Left cardiac atrium (tissue), 4 donors: ENCODE data around the gene ERVW-1. TPM values are rescaled to one million over a fixed set of nuclear protein-coding genes. Genes with fewer than 3 reads are reported as not detected.
A peak's percentile ranks its signal among the peaks of the same experiment; 100 is the strongest.

ENCODE experiments used
- ATAC-seq, 2 donors: fragments of 200-7000 bp; cut with Tn5 transposase; one replicate each; pipeline ENCODE4 v1.9.1; 2020; ENCODE audit warnings: mild to moderate bottlenecking in 2 of 2, moderate library complexity in 2 of 2
- DNase-seq: peaks from one replicate; pipeline ENCODE4 v3.0.0-alpha.2; 2020
- intact Hi-C, 2 donors: fragments of 100-400 bp; cut with DNase I; formaldehyde crosslinking; loops; one replicate each; pipeline versions ENCODE4 v1.14.1 to v1.15.1; 2022 to 2023
- total RNA-seq, 2 donors: library from RNA; stranded (reverse); fragmentation: NEBNext Ultra II Directional; extraction: Animal tissue kit (Norgen Biotek cat#: 25700); gene quantifications; one replicate each; pipeline ENCODE4 v1.2.1, GENCODE V29; 2021
- donor health status: DM: no; HTN: yes; CAD: no.
- donor health status: DM: no; HTN: yes; CAD: no; lungs with severe emphysema.
- donor health status: DM: yes; HTN: yes; CAD: no.
- donor health status: Dilated cardiomyopathy.

The ERVW-1 gene
- total RNA-seq, 2 donors from 2014 or later: not detected

DNA sequence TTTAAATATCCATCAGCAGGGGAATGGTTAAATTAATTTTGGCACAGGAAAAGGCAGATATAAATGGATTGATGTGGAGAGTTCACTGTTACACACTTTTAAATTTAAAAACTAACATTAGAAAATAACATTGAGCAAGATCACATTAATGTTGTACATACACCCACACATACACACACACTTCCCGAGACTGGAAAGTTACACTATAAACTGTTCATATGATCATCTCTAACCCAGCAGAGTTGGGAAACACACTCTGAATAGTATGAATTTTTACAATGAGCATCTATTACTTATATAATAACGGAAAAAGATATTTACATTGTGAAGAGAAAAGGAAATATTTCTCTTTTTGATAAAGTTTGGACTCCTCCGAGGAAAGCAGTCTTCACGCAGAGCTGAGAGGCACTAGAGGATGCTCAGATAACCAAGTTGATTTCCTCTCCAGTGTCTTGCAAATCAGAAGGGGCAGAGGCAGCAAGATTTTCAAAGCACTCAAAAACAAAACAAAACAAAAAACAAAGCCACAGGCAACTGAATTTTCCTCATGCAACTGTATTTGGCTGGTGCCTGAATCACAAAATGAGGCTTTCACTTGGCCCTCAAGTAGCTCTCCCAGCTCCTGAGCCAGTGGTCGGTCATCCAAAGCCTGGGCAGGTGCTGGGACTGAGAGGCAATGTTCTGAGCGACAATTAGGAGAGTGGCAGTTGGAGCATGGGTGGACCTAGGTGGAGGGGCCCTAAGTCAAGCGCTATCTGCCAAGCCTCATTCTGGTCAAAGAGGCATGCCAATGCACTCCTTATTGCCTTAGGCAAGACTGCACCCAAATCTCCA, 40.9 kb downstream of the ERVW-1 start:
- ATAC-seq (no peak), DNase-seq (no peak)
- intact Hi-C loops: no loop called here

DNA sequence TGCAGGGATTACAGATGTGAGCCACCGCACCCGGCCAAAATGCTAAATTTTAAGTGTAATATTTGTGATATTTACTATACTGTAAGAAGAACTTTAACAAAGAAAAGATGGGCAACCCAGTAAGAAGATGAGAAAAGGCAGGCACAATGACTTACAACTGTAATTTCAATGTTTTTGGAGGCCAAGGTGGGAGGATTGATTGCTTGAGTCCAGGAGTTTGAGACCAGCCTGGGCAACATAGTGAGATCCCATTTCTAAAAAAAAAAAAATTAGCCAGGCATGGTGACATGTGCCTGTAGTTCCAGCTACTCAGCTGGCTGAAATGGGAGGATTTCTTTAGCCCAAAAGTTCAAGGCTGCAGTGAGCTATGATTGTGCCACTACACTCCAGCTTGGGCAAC, 42.2 kb downstream of the ERVW-1 start:
- intact Hi-C loops: no loop called here
- no peak for DNase-seq
- ATAC-seq: no peak

GRCh38 chr7:92433019-92433418, 44.7 kb downstream of the ERVW-1 start:
- ATAC-seq: no peak
- intact Hi-C loops: no loop called here
- DNase-seq: no peak

DNA sequence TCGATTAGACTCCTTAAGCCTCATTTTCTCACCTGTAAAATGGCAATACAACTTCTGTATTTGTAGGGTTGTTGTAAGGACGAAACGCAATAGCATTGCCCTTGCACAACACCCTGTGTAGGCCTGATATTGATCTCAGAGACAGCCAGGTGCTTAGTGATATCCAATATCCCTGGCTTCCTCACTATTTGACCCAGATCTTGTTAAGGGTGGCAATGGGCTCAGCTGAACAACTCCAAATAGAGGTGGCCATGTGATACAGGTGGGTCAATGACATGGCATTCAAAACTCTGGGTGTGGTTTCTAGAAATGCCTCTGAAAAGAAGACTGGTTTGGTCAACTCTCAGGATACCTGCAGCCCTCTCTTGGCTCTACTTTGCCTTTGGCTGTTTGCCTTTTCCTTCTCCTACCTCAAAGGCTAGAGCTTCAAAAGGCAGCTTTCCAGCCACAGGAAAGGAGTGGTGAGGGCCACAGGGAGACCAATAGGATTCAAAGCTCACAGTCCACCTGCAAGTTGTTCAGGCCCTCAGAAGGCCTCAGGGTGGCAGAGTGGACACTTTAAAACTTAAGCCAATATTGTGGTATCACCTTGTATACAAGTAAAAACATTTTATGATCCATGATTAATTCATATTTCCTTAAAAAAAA, 45.3 kb downstream of the ERVW-1 start:
- DNase-seq (no peak), ATAC-seq (no peak)
- intact Hi-C loops: no loop called here

DNA sequence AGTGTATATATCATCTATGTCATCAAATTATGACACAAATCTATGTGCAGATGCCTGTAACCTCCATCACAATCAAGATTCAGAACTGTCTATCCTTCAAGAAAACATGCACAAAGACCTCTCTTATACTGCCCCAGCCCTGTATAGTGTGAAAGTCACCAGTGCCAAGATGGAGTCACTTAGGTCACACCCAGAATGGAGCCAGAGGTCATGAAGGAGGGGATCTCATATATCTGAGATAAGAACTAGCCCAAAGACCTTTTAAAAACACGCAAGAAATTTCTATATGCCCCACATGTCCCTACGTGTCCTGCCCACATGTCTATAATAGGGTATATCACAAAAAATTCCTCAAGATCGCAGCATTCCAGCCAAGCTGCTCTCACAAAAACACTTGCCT, 50.6 kb downstream of the ERVW-1 start:
- ATAC-seq: no peak
- no peak for DNase-seq
- intact Hi-C loops: no loop called here

DNA sequence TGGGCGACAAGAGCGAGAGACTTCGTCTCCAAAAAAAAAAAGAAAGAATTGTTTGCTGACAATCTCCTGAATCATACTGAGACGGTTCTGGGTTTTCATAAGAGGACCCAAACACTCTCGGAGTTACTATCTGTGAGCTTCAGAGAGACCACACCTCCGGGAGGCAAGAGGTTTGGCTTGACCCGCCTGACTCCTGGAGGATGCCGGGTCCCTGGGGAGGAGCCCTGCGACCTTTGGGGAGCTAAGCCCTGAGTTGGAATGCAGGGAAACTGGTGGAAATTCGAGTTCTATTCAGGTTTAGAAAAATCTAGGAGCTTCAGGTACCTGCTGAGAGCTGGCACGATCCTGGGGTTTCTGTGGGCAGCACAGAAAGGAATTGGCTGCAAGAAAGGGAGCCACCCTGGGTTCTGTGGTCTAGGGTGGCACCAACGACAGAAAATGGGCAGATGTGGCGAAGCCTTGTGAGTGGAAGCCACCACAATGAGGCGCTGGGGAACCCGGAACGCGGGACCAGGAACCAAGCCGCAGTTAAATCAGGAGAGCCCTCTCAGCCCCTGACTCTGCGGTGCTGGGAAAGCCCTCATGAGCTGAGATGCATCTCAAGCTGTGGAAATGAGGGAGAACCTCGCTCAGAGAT, 52.3 kb downstream of the ERVW-1 start:
- ATAC-seq: no peak
- intact Hi-C loops: no loop called here
- no peak for DNase-seq

- no peak for DNase-seq
- ATAC-seq: peak in 1 of 2 donors; percentile 8
- intact Hi-C loops: no loop called here
Observed at GRCh38 chr7:92423710-92424131, 54.0 kb downstream of the ERVW-1 start.

GRCh38 chr7:92422926-92423325, 54.8 kb downstream of the ERVW-1 start:
- intact Hi-C loops: no loop called here
- ATAC-seq (no peak), DNase-seq (no peak)

DNA sequence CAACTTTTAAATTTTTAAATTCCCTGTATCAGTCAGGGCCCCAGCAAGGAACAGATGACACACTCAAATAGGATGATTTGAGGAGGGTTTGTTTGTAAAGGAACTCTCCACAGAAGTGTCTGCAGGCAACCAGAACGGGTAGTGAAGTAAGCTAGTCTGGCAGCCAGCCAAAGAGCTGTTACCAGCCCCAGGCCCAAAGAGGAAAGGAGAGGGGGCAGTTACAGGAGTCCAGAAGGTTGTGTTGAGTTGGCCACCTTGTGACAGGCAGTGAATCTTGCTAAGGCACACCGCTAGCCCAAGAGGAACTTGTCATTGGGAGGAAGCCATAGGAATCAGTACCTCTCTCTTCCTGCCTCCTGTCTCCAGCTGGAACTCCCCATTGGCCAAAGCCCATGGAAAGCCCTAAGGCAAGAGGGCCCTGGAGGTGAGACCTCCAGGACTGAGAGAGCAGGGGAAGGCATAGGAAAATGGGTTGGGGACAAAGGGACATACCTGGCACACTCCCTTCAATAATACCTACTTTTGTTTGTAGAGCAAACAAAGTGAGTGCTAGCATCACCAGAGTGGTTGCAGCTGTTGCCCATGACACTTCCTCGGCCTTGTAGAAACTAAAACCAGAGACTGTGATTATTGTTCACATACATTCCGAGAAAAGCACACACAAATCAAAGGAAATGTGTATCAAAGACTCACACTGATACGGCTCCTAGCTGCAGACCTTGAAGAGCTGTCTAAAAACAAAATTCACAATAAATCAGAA, 55.9 kb downstream of the ERVW-1 start:
- ATAC-seq: no peak
- intact Hi-C loops: no loop called here
- DNase-seq: no peak

Other genes with a start within 250 kb of the ERVW-1 start
- gene KRIT1, start 232.0 kb downstream of the ERVW-1 start, total RNA-seq: 10 to 100 TPM; 22.1 to 31.6 TPM
- 10 to 100 TPM; 44.7 to 53.8 TPM for gene ANKIB1, start 232.0 kb downstream of the ERVW-1 start, total RNA-seq
- gene GATAD1, start 30.5 kb downstream of the ERVW-1 start, total RNA-seq: 10 to 100 TPM; 16.1 to 18.2 TPM
- gene PEX1, start 50.6 kb upstream of the ERVW-1 start, total RNA-seq: 10 to 100 TPM; 11.6 to 15.2 TPM
- 10 to 100 TPM in 1 of 2 donors, 1 to 10 TPM in 1; 9.4 to 11.8 TPM for gene RBM48, start 50.8 kb upstream of the ERVW-1 start, total RNA-seq
- gene FAM133B, start 112.4 kb upstream of the ERVW-1 start, total RNA-seq: 10 to 100 TPM; 13.0 to 14.2 TPM